ENCODE measurements around the gene ZCCHC7.

GRCh38 chr9:37399336-37399735 is 279.0 kb downstream of the ZCCHC7 start:
- TF ChIP-seq, protein P1, sequence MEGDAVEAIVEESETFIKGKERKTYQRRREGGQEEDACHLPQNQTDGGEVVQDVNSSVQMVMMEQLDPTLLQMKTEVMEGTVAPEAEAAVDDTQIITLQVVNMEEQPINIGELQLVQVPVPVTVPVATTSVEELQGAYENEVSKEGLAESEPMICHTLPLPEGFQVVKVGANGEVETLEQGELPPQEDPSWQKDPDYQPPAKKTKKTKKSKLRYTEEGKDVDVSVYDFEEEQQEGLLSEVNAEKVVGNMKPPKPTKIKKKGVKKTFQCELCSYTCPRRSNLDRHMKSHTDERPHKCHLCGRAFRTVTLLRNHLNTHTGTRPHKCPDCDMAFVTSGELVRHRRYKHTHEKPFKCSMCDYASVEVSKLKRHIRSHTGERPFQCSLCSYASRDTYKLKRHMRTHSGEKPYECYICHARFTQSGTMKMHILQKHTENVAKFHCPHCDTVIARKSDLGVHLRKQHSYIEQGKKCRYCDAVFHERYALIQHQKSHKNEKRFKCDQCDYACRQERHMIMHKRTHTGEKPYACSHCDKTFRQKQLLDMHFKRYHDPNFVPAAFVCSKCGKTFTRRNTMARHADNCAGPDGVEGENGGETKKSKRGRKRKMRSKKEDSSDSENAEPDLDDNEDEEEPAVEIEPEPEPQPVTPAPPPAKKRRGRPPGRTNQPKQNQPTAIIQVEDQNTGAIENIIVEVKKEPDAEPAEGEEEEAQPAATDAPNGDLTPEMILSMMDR (IDR thresholded peaks at IDR 0.05; ENCODE audit: borderline replicate concordance, extremely low read depth, low read length, poor library complexity, severe bottlenecking), result no peak
- no peak for TF ChIP-seq EZH2 (IDR thresholded peaks at IDR 0.05; ENCODE audit: borderline replicate concordance, low read depth, low read length, severe bottlenecking)

All from DND-41 (cell line).